AG09309 (cell line): ENCODE measurements around the gene STK32C.

Experiments used
- DNase-seq: peaks from one replicate; pipeline ENCODE4 v3.0.0-alpha.2; 2010; ENCODE audit warnings: low read depth
- H3K4me3 ChIP-seq: 2 replicates; pipeline ENCODE4 v1.5.1; 2011; ENCODE audit warnings: mild to moderate bottlenecking, low read depth, low read length, moderate library complexity; ENCODE audit not compliant: control insufficient read depth
- CTCF ChIP-seq: IDR thresholded peaks from 2 replicates; pipeline ENCODE4 v1.5.1; 2011; ENCODE audit warnings: mild to moderate bottlenecking, low read depth, low read length, inconsistent platforms; ENCODE audit not compliant: insufficient read depth, control insufficient read depth; ENCODE audit errors: missing control alignments

The STK32C gene

GRCh38 chr10:132242103-132242840, 65.5 kb downstream of the STK32C start:
- TF ChIP-seq CTCF, result no peak
- no peak for DNase-seq
- no peak overlapping the region for H3K4me3 ChIP-seq

- H3K4me3 ChIP-seq, result no peak overlapping the region
- TF ChIP-seq CTCF, result no peak
- DNase-seq, result no peak
Observed at GRCh38 chr10:132241496-132241895, 66.3 kb downstream of the STK32C start.

GRCh38 chr10:132241086-132241485, 66.7 kb downstream of the STK32C start:
- no peak for DNase-seq

GRCh38 chr10:132240581-132240980, 67.2 kb downstream of the STK32C start:
- TF ChIP-seq CTCF, result no peak
- no peak overlapping the region for H3K4me3 ChIP-seq
- no peak for DNase-seq

More at GRCh38 chr10:132241086-132241485, 66.7 kb downstream of the STK32C start:
- H3K4me3 ChIP-seq, result no peak overlapping the region
- TF ChIP-seq CTCF, result no peak

- no peak for DNase-seq
- TF ChIP-seq CTCF, result no peak
- H3K4me3 ChIP-seq, result no peak overlapping the region
Observed at GRCh38 chr10:132240156-132240555, 67.6 kb downstream of the STK32C start.

- DNase-seq, result no peak
- H3K4me3 ChIP-seq, result no peak overlapping the region
- TF ChIP-seq CTCF, result no peak
Observed at GRCh38 chr10:132239126-132240031, 68.4 kb downstream of the STK32C start.
